GM10248 (cell line): ENCODE data around the gene SLX4.

Experiments used
- CTCF ChIA-PET: fragments of 300-600 bp; sonication (Branson Sonifier 250); formaldehyde crosslinking; extraction: SDS; loops from one replicate; lab custom pipeline; 2021; ENCODE audit warnings: antibody characterized with exemption; lab: Yijun Ruan, JAX
- POLR2A ChIA-PET: fragments of 350-650 bp; sonication (Branson Sonifier 250); formaldehyde crosslinking; extraction: SDS; loops from one replicate; lab custom pipeline; 2020; ENCODE audit warnings: antibody characterized with exemption; lab: Yijun Ruan, JAX
- DNase-seq: peaks from one replicate; pipeline ENCODE4 v3.0.0; 2012; ENCODE audit errors: extremely low spot score
- TF ChIP-seq, protein P1 (sequence below): IDR thresholded peaks from 2 replicates; pipeline ENCODE4 v1.5.1; 2012; ENCODE audit warnings: mild to moderate bottlenecking, low read depth; ENCODE audit errors: extremely low read depth, missing control alignments, control extremely low read depth

SLX4 gene

DNA sequence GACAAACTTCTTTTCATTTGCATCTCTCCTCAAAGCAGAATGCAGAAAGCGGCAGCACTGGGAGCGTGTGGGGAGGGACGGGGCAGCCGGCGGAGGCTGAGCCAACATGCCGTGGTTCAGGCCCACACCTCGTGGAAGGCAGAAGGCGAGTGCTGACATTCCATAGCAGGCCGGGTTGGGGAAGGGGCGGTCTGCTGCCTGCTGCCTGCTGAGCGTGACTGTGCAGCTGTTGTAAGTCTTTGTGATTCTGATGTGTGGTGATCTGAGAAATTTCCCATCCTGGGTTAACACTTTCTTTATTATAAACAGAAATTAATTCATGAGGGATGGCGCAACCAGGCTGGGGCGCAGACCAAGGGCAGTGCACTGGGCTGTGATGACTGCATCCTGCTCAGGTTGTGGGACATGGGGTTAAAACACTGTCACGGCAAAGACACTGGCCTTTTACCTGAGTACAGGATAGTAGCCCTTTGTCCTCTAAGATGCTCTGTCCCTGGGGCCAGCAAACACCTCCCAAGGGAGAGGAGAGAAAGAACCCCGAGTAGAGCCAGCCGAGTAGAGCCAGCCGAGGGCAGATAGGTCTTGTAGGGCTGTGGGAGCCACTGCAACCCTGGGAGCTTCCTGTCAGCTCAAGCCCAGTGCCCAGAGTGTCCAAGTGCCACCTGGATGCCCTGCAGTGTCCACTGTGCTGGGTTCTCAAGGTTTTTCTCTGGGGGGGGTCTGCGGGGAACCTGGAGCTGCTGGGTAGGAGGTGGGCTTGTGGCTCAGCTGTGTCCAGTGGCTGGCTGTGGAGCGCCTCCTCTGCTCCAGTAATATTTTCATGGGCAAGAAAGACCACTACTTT lies 34.3 kb upstream of the SLX4 start:
- TF ChIP-seq, protein P1, sequence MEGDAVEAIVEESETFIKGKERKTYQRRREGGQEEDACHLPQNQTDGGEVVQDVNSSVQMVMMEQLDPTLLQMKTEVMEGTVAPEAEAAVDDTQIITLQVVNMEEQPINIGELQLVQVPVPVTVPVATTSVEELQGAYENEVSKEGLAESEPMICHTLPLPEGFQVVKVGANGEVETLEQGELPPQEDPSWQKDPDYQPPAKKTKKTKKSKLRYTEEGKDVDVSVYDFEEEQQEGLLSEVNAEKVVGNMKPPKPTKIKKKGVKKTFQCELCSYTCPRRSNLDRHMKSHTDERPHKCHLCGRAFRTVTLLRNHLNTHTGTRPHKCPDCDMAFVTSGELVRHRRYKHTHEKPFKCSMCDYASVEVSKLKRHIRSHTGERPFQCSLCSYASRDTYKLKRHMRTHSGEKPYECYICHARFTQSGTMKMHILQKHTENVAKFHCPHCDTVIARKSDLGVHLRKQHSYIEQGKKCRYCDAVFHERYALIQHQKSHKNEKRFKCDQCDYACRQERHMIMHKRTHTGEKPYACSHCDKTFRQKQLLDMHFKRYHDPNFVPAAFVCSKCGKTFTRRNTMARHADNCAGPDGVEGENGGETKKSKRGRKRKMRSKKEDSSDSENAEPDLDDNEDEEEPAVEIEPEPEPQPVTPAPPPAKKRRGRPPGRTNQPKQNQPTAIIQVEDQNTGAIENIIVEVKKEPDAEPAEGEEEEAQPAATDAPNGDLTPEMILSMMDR: no peak
- ChIA-PET CTCF (interaction anchor here (1.5 kb wide), 1 partner anchor 9 kb away, joined by 6 read pairs; no protein-coding TSS in a partner anchor), POLR2A (no interaction called here)
- peak; percentile 16 for DNase-seq

GRCh38 chr16:3645108-3645503 lies 33.7 kb upstream of the SLX4 start:
- ChIA-PET POLR2A (no interaction called here), CTCF (no interaction called here)
- TF ChIP-seq, protein P1: no peak
- DNase-seq: no peak

- CTCF ChIA-PET: interaction anchor here (1.2 kb wide), 1 partner anchor 10 kb away, joined by 6 read pairs; no protein-coding TSS in a partner anchor
- POLR2A ChIA-PET: no interaction called here
- TF ChIP-seq, protein P1: no peak
- no peak for DNase-seq
Measured at GRCh38 chr16:3643095-3643730, 31.8 kb upstream of the SLX4 start.

DNA sequence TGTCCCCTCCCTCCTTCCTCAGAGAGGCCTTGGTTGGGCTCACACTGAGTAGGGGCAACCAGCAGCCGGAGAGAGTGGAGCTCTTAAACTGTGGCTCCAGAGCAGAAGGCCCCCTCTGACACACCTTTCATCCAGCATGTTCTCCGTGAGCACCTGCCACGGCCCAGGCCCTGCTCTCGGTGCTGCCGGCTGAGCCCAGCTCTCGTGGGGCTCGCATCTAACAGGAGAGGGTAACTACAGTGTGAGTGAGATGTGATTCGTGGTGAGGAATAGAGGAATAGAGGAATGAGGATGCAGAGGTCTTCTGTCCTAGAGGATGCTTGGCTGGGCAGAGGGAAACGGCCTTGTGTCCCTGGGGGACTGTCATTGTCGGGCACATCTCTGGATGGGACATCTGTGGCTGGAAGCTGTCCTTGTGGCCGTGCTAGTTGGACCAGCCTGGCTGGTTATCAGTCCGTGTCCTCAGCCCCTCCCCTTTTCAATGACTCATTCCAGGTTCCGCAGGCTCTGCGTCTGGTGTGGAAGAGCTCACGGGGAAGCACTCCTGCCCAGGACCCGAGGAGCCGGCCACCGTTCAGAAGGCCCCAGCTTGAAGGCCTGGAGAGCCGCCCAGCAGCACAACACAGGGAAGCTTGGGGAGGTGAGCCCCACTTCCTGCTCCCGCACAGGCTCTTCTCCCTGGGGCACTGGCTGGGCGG lies 31.1 kb upstream of the SLX4 start:
- TF ChIP-seq, protein P1: no peak
- ChIA-PET POLR2A (no interaction called here), CTCF (interaction anchor here (1.2 kb wide), 1 partner anchor 11 kb away, joined by 6 read pairs; no protein-coding TSS in a partner anchor)
- DNase-seq: no peak

DNA sequence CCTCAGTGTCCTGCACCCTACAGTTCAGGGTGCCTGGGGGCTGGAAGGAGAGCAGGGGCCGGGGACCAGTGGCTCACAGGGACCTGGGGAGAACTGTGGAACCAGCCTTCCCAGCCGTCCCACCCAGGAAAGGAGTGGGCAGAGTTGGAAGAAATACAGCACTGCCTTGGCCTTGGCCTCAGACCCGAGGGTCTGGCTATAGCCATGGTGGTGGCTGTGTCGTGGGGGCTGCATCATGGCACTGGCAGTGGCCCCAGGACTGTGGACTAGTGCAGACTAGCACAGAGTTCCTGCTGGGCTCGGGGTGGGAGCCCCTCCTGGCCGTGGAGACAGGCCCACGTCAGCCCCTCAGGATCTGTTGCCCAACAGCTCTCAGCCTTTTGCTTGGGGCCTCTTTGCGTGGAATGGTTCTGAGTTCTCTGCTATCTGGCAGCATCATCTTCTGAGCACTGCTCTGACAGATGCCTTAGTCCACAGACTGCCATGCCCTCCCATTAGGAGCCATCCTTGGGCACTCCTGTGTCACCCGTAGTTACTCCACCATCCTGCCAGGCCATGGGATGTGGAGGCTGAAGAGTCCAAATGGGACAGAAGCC lies 30.5 kb upstream of the SLX4 start:
- CTCF ChIA-PET: no interaction called here
- POLR2A ChIA-PET: no interaction called here
- no peak for DNase-seq
- TF ChIP-seq, protein P1: no peak
